Thoracic aorta (tissue), 2 donors: ENCODE measurements around the gene FAAP100. TPM values are rescaled to one million over a fixed set of nuclear protein-coding genes. Genes with fewer than 3 reads are reported as not detected.

ENCODE experiments used
- ATAC-seq: fragments of 150-250 bp; one replicate; pipeline ENCODE4 v1.8.0; 2017; ENCODE audit warnings: low read depth; ENCODE audit not compliant: insufficient number of reproducible peaks, low FRiP score
- DNase-seq: peaks from one replicate; pipeline ENCODE4 v3.0.0-alpha.2; 2020; ENCODE audit warnings: low spot score
- H3K27ac ChIP-seq, 2 donors: fragments of 200-600 bp; sonication (generic); 1 replicate in 1 of 2; 2 replicates in 1 of 2; pipeline ENCODE4 v1.5.1; 2016; ENCODE audit warnings: mild to moderate bottlenecking in 2 of 2, moderate library complexity in 2 of 2
- H3K27me3 ChIP-seq: fragments of 200-600 bp; sonication (generic); replicated peaks from 2 replicates; pipeline ENCODE4 v1.6.0; 2016; ENCODE audit warnings: mild to moderate bottlenecking; ENCODE audit not compliant: insufficient read depth
- H3K36me3 ChIP-seq: fragments of 200-600 bp; sonication (generic); one replicate; pipeline ENCODE4 v1.5.1; 2016
- H3K4me1 ChIP-seq, 2 donors: fragments of 200-600 bp; sonication (generic); 1 replicate in 1 of 2; 2 replicates in 1 of 2; pipeline versions ENCODE4 v1.5.1 to v1.6.0; 2016; ENCODE audit warnings: low read depth in 2 of 2, mild to moderate bottlenecking in 1 of 2; ENCODE audit not compliant: control insufficient read depth in 1 of 2
- H3K4me3 ChIP-seq: fragments of 200-600 bp; sonication (generic); 2 replicates; pipeline ENCODE4 v1.5.1; 2016; ENCODE audit warnings: mild to moderate bottlenecking
- H3K9me3 ChIP-seq: fragments of 200-600 bp; sonication (generic); 2 replicates; pipeline ENCODE4 v1.5.1; 2016
- total RNA-seq, 2 donors: library from RNA; depleted of rRNA; stranded (reverse); fragments of >200 nt; gene quantifications; one replicate each; pipeline versions ENCODE4 v1.1.0 to v1.2.3, GENCODE V29; 2016
- TF ChIP-seq, protein P1 (sequence below): fragments of 200-600 bp; sonication (generic); IDR thresholded peaks from one replicate; pipeline ENCODE4 v1.5.1; 2019; ENCODE audit warnings: antibody characterized with exemption

The FAAP100 gene
- total RNA-seq, 2 donors from 2014 or later: 43.2 to 57.9 TPM

DNA sequence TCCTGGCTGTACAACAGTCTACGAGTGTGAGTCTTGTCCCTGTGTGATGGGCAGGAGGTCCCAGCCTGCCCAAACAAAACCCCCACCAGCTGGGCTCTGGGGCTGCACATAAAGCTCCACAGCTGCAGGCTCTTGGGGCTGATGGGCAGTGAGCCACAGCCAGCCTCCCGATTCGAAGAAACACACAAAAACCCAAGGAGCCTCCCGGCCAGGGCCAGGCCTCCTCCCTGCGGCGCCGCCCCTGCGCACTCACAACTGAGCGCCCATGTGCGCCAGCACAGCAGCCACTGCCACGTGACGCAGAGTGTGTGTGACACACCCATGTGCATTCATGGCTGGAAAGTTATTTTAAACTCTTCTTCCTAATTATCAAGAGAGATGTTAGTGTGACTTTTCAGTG is 30.6 kb upstream of the FAAP100 start:
- H3K9me3 ChIP-seq: no peaks in the 10 kb centered on the region
- peaks cover 4 to 6% of the 10 kb centered on the region in 2 donors for H3K4me1 ChIP-seq
- no peaks in the 10 kb centered on the region for H3K27me3 ChIP-seq
- DNase-seq (no peak), ATAC-seq (no peak)
- TF ChIP-seq, protein P1, sequence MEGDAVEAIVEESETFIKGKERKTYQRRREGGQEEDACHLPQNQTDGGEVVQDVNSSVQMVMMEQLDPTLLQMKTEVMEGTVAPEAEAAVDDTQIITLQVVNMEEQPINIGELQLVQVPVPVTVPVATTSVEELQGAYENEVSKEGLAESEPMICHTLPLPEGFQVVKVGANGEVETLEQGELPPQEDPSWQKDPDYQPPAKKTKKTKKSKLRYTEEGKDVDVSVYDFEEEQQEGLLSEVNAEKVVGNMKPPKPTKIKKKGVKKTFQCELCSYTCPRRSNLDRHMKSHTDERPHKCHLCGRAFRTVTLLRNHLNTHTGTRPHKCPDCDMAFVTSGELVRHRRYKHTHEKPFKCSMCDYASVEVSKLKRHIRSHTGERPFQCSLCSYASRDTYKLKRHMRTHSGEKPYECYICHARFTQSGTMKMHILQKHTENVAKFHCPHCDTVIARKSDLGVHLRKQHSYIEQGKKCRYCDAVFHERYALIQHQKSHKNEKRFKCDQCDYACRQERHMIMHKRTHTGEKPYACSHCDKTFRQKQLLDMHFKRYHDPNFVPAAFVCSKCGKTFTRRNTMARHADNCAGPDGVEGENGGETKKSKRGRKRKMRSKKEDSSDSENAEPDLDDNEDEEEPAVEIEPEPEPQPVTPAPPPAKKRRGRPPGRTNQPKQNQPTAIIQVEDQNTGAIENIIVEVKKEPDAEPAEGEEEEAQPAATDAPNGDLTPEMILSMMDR: no peak
- peaks cover 36% of the 10 kb centered on the region for H3K36me3 ChIP-seq
- H3K4me3 ChIP-seq: no peak overlapping the region
- H3K27ac ChIP-seq: no peak overlapping the region

DNA sequence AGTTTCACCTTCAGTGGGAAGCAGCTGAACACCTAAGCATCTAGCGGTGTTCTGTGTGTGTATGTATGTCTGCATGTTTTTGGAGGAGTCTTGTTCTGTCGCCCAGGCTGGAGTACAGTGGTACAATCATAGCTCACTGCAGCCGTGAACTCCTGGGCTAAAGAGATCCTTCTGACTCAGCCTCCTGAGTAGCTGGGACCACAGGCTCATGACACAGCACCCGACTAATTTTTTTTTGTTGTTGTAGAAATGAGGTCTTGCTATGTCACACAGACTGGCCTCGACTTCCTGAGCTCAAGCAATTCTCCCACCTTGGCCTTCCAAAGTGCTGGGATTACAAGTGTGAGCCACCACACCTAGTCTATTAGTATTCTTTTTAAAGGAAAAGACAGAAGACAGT is 30.2 kb upstream of the FAAP100 start:
- H3K36me3 ChIP-seq: peaks cover 34% of the 10 kb centered on the region

DNA sequence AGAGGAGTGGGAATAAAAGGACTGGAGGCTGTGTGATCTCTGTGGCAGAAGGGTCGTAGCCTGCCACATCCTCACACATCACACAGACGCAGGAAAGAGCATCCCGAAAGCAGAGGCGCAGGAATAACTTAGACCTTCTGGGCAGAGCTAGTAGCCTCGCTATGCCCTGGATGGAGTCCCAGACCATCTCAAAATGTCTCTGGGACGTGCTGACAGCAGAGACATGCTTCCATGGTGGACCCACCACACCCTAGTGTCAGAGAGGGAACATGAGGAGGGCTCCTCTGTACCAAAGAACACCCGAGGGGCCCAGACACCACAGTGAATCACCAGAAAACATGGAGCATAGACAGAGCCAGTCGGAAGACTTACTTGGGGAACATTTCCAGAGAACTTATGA is 29.6 kb upstream of the FAAP100 start:
- ATAC-seq (no peak), DNase-seq (no peak)
- Histone ChIP-seq H3K27ac (no peak overlapping the region), H3K9me3 (no peaks in the 10 kb centered on the region), H3K4me1 (peaks cover 14 to 16% of the 10 kb centered on the region in 2 donors), H3K27me3 (no peaks in the 10 kb centered on the region), H3K4me3 (no peak overlapping the region), H3K36me3 (peaks cover 32% of the 10 kb centered on the region)
- TF ChIP-seq, protein P1: no peak

More for the DNA sequence above, 30.2 kb upstream of the FAAP100 start:
- DNase-seq (no peak), ATAC-seq (no peak)
- no peak overlapping the region for H3K4me3 ChIP-seq
- H3K9me3 ChIP-seq: no peaks in the 10 kb centered on the region
- H3K27ac ChIP-seq: no peak overlapping the region
- H3K27me3 ChIP-seq: no peaks in the 10 kb centered on the region
- TF ChIP-seq, protein P1: no peak
- H3K4me1 ChIP-seq: peaks cover 8 to 10% of the 10 kb centered on the region in 2 donors

DNA sequence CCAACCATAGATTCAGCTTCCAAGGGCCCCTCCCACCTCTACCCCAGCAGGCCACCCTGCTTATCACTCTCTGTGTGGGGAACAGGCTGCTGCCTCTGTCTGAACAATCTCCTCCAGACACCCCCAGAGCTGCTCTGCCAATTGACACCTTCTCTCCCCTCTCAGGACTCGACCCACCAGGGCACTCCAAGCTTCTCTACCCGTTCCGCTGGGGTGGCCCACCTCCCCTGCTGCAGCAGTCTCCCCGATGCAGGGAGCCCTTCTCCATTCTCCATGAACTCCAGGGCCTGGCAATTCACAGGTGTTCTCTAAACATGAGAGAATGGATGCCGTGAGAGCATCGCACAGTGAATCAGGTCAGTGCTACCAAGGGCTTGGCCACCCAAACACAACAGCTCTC is 28.3 kb upstream of the FAAP100 start:
- H3K4me1 ChIP-seq: peaks cover 23 to 28% of the 10 kb centered on the region in 2 donors
- no peak overlapping the region for H3K4me3 ChIP-seq
- H3K9me3 ChIP-seq: no peaks in the 10 kb centered on the region
- H3K27me3 ChIP-seq: no peaks in the 10 kb centered on the region
- DNase-seq: no peak
- H3K36me3 ChIP-seq: peaks cover 19% of the 10 kb centered on the region
- no peak for ATAC-seq
- TF ChIP-seq, protein P1: no peak
- no peak overlapping the region for H3K27ac ChIP-seq

DNA sequence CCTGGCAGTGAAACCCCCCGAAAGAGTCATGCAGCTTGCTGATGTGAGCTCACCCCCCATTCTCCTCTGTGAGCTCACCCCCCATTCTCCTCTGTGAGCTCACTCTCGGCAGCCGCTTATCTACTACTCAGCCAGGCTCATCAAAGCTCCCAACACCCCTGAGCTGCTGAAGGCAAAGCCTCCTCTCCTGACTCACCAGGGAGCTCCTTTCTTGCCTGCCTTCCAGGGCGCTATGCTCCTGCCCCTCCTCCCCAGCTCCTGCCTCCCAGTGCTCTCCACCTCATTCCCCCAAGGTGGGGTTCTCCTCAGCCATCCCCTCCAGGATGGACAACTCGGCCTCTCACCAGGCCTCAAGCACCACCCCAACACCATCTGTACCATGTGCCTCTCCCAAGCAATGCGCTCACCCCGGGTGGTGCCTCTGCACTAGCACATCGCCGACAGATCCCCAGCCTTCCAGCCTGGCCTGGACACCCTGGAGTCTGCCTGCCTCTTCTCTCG is 27.7 kb upstream of the FAAP100 start:
- H3K9me3 ChIP-seq: no peaks in the 10 kb centered on the region
- no peak overlapping the region for H3K4me3 ChIP-seq
- H3K27ac ChIP-seq: no peak overlapping the region
- no peaks in the 10 kb centered on the region for H3K27me3 ChIP-seq
- TF ChIP-seq, protein P1: no peak
- ATAC-seq (no peak), DNase-seq (no peak)
- H3K4me1 ChIP-seq: peaks cover 23 to 30% of the 10 kb centered on the region in 2 donors
- peaks cover 15% of the 10 kb centered on the region for H3K36me3 ChIP-seq
